ENCODE data around the gene MUS81.

The MUS81 gene

GRCh38 chr11:65915101-65915820, 55.0 kb downstream of the MUS81 start:
- no peak for DNase-seq (ENCODE audit: extremely low read depth in 1 of 2, low read depth in 1 of 2)

- DNase-seq (ENCODE audit: extremely low read depth in 1 of 2, low read depth in 1 of 2), result no peak
Measured at GRCh38 chr11:65915821-65916251, 55.6 kb downstream of the MUS81 start.
